Left kidney (tissue), 2 donors: ENCODE measurements around the gene KAT2A. TPM values are rescaled to one million over a fixed set of nuclear protein-coding genes. Genes with fewer than 3 reads are reported as not detected.

ENCODE experiments used
- DNase-seq: peaks from one replicate; pipeline ENCODE4 v3.0.0-alpha.2; 2013
- polyA plus RNA-seq: library from polyadenylated mRNA; unstranded; fragments of 120-200 nt; gene quantifications from one replicate; pipeline ENCODE4 v1.2.1, GENCODE V29; 2013; ENCODE audit not compliant: insufficient read length

Gene KAT2A
- polyA plus RNA-seq, 1 donor = 70.7 TPM

GRCh38 chr17:42114118-42114517, 7.0 kb downstream of the KAT2A start:
- DNase-seq = no peak

GRCh38 chr17:42113293-42114069, 7.7 kb downstream of the KAT2A start:
- no peak for DNase-seq

GRCh38 chr17:42112552-42113176, 8.5 kb downstream of the KAT2A start, which contains the start of gene DHX58:
DHX58 (minus strand) TSS chr17:42112714; CDS start chr17:42111892, 822 bp downstream.
- DNase-seq = no peak

- DNase-seq = no peak
Observed at GRCh38 chr17:42111871-42112551, 9.2 kb downstream of the KAT2A start.

GRCh38 chr17:42111265-42111636, 9.9 kb downstream of the KAT2A start:
- DNase-seq = no peak

GRCh38 chr17:42110301-42111264, 10.6 kb downstream of the KAT2A start:
- no peak for DNase-seq

GRCh38 chr17:42109086-42109485, 12.1 kb downstream of the KAT2A start:
- DNase-seq = no peak

- DNase-seq = peak; percentile 73
Observed at GRCh38 chr17:42107597-42108576, 13.3 kb downstream of the KAT2A start.

- no peak for DNase-seq
Observed at GRCh38 chr17:42107124-42107523, 14.0 kb downstream of the KAT2A start.

GRCh38 chr17:42106009-42106408, 15.2 kb downstream of the KAT2A start:
- no peak for DNase-seq

GRCh38 chr17:42104264-42104663, 16.9 kb downstream of the KAT2A start:
- DNase-seq = no peak

GRCh38 chr17:42103221-42103954, 17.8 kb downstream of the KAT2A start:
- no peak for DNase-seq

GRCh38 chr17:42101513-42102292, 19.5 kb downstream of the KAT2A start:
- no peak for DNase-seq

- DNase-seq = no peak
Observed at GRCh38 chr17:42098730-42099399, 22.3 kb downstream of the KAT2A start.

- no peak for DNase-seq
Observed at GRCh38 chr17:42097691-42098631, 23.2 kb downstream of the KAT2A start, which contains the start of gene ZNF385C. ZNF385C (minus strand) TSS chr17:42098473; CDS start chr17:42063056, 35,417 bp downstream.

GRCh38 chr17:42096360-42097111, 24.6 kb downstream of the KAT2A start:
- DNase-seq = no peak
